ENCODE data around the gene ITGA6. TPM values are rescaled to one million over a fixed set of nuclear protein-coding genes. Genes with fewer than 3 reads are reported as not detected.

ITGA6 gene
- total RNA-seq, 2 experiments from 2014 or later: 0.38 TPM; not detected in 1

GRCh38 chr2:172395503-172395902 is 31.9 kb upstream of the ITGA6 start:
- Histone ChIP-seq H3K9me2 (ENCODE audit: insufficient read depth, low read length) (no peaks in the 10 kb centered on the region), H2AFZ (ENCODE audit: low read length) (no peak overlapping the region), H3K4me1 (ENCODE audit: insufficient read depth, low read length, poor library complexity, severe bottlenecking) (no peaks in the 10 kb centered on the region), H3K4me2 (ENCODE audit: low read length) (no peak overlapping the region), H3K27ac (ENCODE audit: low read depth, low read length, poor library complexity, severe bottlenecking) (no peak overlapping the region), H3K4me3 (ENCODE audit: low read depth, low read length, poor library complexity, severe bottlenecking) (no peak overlapping the region), H3K9me3 (ENCODE audit: low read length) (no peaks in the 10 kb centered on the region), H3K36me3 (ENCODE audit: insufficient read depth, low read length) (no peaks in the 10 kb centered on the region), H4K20me1 (ENCODE audit: insufficient read depth, low read length) (no peaks in the 10 kb centered on the region), H3K79me2 (ENCODE audit: insufficient read depth, low read depth, low read length) (no peaks in the 10 kb centered on the region)
- intact Hi-C loops (cut with micrococcal nuclease; ENCODE audit: unreplicated experiment): no loop called here
- no peak for DNase-seq (ENCODE audit: low spot score)
- BruUV-seq (replicated peaks): no TSS peak
- CTCF ChIA-PET (ENCODE audit: unreplicated experiment): no interaction called here
- no peak for TF ChIP-seq EZH2phosphoT487 (IDR thresholded peaks at IDR 0.05; ENCODE audit: borderline replicate concordance, low read depth, low read length)
- no peak for TF ChIP-seq CTCF (conservative IDR thresholded peaks at IDR 0.05; ENCODE audit: low read length)
- POLR2A ChIA-PET: no interaction called here

- no peaks in the 10 kb centered on the region for H3K79me2 ChIP-seq (ENCODE audit: insufficient read depth, low read depth, low read length)
- H3K4me3 ChIP-seq (ENCODE audit: low read depth, low read length, poor library complexity, severe bottlenecking): no peak overlapping the region
- H3K36me3 ChIP-seq (ENCODE audit: insufficient read depth, low read length): no peaks in the 10 kb centered on the region
- no peak for DNase-seq (ENCODE audit: low spot score)
- no peaks in the 10 kb centered on the region for H4K20me1 ChIP-seq (ENCODE audit: insufficient read depth, low read length)
- POLR2A ChIA-PET: interaction anchor here (0.5 kb wide), 1 partner anchor 17 kb away, joined by 4 read pairs; no protein-coding TSS in a partner anchor
- no peak for TF ChIP-seq CTCF (conservative IDR thresholded peaks at IDR 0.05; ENCODE audit: low read length)
- TF ChIP-seq EZH2phosphoT487 (IDR thresholded peaks at IDR 0.05; ENCODE audit: borderline replicate concordance, low read depth, low read length): no peak
- H3K27ac ChIP-seq (ENCODE audit: low read depth, low read length, poor library complexity, severe bottlenecking): no peak overlapping the region
- CTCF ChIA-PET (ENCODE audit: unreplicated experiment): no interaction called here
- intact Hi-C loops (cut with micrococcal nuclease; ENCODE audit: unreplicated experiment): no loop called here
- no peaks in the 10 kb centered on the region for H3K9me3 ChIP-seq (ENCODE audit: low read length)
- BruUV-seq (replicated peaks): no TSS peak
- no peaks in the 10 kb centered on the region for H3K4me1 ChIP-seq (ENCODE audit: insufficient read depth, low read length, poor library complexity, severe bottlenecking)
- H3K4me2 ChIP-seq (ENCODE audit: low read length): no peak overlapping the region
- no peaks in the 10 kb centered on the region for H3K9me2 ChIP-seq (ENCODE audit: insufficient read depth, low read length)
- no peak overlapping the region for H2AFZ ChIP-seq (ENCODE audit: low read length)
Observed at GRCh38 chr2:172397148-172397834, 30.1 kb upstream of the ITGA6 start.

GRCh38 chr2:172398440-172398839 is 28.9 kb upstream of the ITGA6 start:
- Histone ChIP-seq H3K4me3 (ENCODE audit: low read depth, low read length, poor library complexity, severe bottlenecking) (no peak overlapping the region), H3K4me2 (ENCODE audit: low read length) (no peak overlapping the region), H4K20me1 (ENCODE audit: insufficient read depth, low read length) (no peaks in the 10 kb centered on the region), H3K9me2 (ENCODE audit: insufficient read depth, low read length) (no peaks in the 10 kb centered on the region), H3K27ac (ENCODE audit: low read depth, low read length, poor library complexity, severe bottlenecking) (no peak overlapping the region), H2AFZ (ENCODE audit: low read length) (no peak overlapping the region), H3K79me2 (ENCODE audit: insufficient read depth, low read depth, low read length) (no peaks in the 10 kb centered on the region), H3K36me3 (ENCODE audit: insufficient read depth, low read length) (no peaks in the 10 kb centered on the region), H3K9me3 (ENCODE audit: low read length) (no peaks in the 10 kb centered on the region), H3K4me1 (ENCODE audit: insufficient read depth, low read length, poor library complexity, severe bottlenecking) (no peaks in the 10 kb centered on the region)
- CTCF ChIA-PET (ENCODE audit: unreplicated experiment): no interaction called here
- TF ChIP-seq CTCF (conservative IDR thresholded peaks at IDR 0.05; ENCODE audit: low read length) (no peak), EZH2phosphoT487 (IDR thresholded peaks at IDR 0.05; ENCODE audit: borderline replicate concordance, low read depth, low read length) (no peak)
- POLR2A ChIA-PET: no interaction called here
- no TSS peak for BruUV-seq (replicated peaks)
- intact Hi-C loops (cut with micrococcal nuclease; ENCODE audit: unreplicated experiment): no loop called here
- DNase-seq (ENCODE audit: low spot score): no peak

Data from OCI-LY7 (cell line).